HG03108 (cell line): ENCODE measurements around the gene UGT3A2.
"Not testable (repeated sequence)": the region's sequence is repeated elsewhere in the genome, so short reads cannot be mapped to it uniquely, and the experiment has no call there.

Experiments used
- ATAC-seq: cut with Tn5 transposase; IDR thresholded peaks from one replicate; pipeline ENCODE4 v1.9.1; 2021; ENCODE audit warnings: moderate library complexity; ENCODE audit not compliant: unreplicated experiment

The UGT3A2 gene

DNA sequence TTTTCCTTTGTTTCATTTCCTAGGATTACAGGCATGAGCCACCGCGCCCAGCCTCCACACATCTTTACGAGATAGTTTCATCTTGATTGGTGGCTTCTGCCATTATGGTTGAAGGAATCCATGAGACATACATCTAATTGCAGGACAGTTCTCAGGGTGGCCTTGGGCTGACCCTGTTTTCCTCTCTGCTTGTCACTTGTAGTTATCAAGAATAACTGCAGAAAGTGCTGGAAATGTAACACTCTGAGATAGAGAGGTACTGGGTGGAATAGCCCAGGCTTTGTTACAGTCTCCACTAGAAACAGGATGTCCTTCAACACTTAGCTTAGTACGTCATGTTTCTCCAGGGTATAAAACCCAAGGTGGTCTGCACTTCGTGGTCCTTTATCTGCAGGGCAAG, 10.7 kb downstream of the UGT3A2 start:
- ATAC-seq, result no peak

DNA sequence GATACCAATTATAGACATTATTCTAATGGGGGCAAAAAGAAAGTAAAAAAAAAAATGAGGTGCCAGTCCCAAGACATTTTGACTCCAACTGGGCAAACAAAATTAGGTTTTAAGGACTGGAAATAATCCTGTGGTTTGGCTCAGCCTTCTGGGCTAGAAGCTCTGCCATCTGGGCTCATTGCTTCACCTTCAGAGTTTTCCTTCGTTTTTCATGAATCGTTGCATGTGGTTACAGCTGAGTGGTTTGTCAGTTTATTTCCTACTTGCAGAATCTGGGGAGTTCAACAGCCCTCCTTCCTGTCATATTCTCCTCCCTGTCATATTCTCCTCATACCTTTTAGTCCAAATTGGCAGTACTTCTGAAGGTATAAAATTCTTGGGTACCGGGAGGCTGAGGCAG, 12.0 kb downstream of the UGT3A2 start:
- ATAC-seq, result no peak

DNA sequence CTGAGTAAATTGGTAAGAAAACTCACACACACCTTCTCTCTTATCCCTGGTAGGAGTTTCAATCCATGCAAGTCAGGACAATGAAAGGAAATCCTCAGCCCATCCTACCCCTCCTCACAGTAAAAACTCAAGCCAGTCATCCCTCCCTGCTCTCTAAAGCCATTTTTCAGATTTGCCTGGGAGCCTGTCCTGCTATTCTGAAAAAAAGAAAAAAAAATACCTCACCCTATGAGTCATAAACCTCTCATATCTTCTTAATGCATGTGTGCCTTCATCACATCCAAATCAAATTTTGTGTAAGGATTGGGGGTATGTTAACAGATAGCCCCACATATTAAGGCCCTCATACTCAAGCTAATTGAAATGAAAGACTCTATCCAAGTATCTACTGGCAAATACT, 14.1 kb downstream of the UGT3A2 start:
- no peak for ATAC-seq

- no peak for ATAC-seq
Measured at GRCh38 chr5:36049949-36050348, 16.7 kb downstream of the UGT3A2 start.

GRCh38 chr5:36047384-36048160, 19.1 kb downstream of the UGT3A2 start:
- ATAC-seq, result no peak

DNA sequence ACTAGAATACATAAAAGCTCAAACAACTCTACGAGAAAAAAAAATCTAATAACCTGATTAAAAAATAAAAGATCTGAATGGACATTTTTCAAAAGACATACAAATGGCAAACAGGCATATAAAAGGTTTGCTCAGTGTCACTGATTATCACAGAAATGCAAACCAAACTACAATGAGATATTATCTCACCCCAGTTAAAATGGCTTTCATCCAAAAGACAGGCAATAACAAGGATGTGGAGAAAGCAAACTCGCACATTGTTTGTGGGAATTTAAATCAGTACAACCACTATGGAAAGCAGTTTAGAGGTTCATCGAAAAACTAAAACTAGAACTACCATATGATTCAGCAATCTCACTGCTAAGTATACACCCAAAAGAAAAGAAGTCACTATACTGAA, 20.8 kb downstream of the UGT3A2 start:
- ATAC-seq, result no peak

- ATAC-seq, result no peak
Measured at GRCh38 chr5:36041537-36041845, 25.2 kb downstream of the UGT3A2 start.

GRCh38 chr5:36040651-36041536, 25.8 kb downstream of the UGT3A2 start:
- no peak for ATAC-seq

GRCh38 chr5:36035696-36036095, 31.0 kb downstream of the UGT3A2 start:
- no peak for ATAC-seq

- not testable (repeated sequence) for ATAC-seq
Measured at GRCh38 chr5:36034536-36035134, 32.0 kb downstream of the UGT3A2 start.

- ATAC-seq, result no peak
Measured at GRCh38 chr5:36033486-36033885, 33.2 kb downstream of the UGT3A2 start.

DNA sequence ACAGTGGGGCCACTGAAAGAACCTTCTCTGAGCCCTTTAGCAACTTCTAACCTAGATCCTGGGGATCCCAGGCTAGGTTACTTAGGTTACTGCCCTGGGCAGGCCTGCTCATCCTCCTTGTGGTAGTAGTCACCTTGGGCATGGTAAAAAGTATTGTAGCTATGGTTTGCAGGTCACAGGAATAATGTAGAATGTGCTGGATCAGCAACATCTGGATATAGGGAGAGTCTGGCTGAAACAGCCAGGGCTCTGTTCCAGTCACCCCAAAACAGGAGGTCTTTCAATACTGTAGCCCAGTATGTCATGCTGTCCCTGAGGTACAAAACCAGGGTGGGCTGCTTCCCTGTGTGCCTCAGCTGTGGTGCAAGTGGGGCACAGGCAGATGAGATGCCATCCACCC, 33.6 kb downstream of the UGT3A2 start:
- no peak for ATAC-seq

GRCh38 chr5:36031223-36031622, 35.5 kb downstream of the UGT3A2 start:
- no peak for ATAC-seq

- ATAC-seq, result no peak
Measured at GRCh38 chr5:36029914-36030313, 36.8 kb downstream of the UGT3A2 start.

- ATAC-seq, result no peak
Measured at GRCh38 chr5:36028816-36029465, 37.7 kb downstream of the UGT3A2 start.

GRCh38 chr5:36027711-36028110, 39.0 kb downstream of the UGT3A2 start:
- no peak for ATAC-seq

GRCh38 chr5:36026706-36027465, 39.8 kb downstream of the UGT3A2 start:
- no peak for ATAC-seq

- ATAC-seq, result not testable (repeated sequence)
Measured at GRCh38 chr5:36022246-36022645, 44.4 kb downstream of the UGT3A2 start.

GRCh38 chr5:36019584-36019983, 47.1 kb downstream of the UGT3A2 start:
- not testable (repeated sequence) for ATAC-seq

DNA sequence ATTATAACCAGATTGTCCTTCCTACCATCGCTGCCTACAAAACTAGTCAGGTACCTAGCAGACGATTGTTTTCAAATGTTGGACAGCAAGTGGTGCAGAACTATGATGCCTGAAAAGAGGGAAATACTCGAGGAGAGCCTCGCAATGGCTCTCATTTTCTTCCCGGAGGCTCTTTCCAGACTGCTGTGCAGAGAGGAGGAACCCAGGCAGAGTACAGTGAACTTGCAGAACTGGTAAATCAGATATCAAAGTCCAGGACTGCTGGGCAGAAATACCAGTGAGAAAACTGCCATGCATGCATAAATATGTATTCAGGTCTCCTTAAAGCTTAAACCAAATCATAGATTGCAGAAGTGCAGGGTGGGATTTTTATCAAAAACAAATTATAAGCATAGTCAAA, 49.1 kb downstream of the UGT3A2 start:
- ATAC-seq, result no peak

- no peak for ATAC-seq
Measured at GRCh38 chr5:36017004-36017403, 49.7 kb downstream of the UGT3A2 start.
